ENCODE measurements around the gene PRR29. TPM values are rescaled to one million over a fixed set of nuclear protein-coding genes. Genes with fewer than 3 reads are reported as not detected.

The PRR29 gene
- total and polyA plus RNA-seq, 2 donors (not counting 3 experiments of a cell fraction or from before 2014, with no cell fraction given): 0.39 to 1.2 TPM

GRCh38 chr17:64022611-64023063 is 24.5 kb downstream of the PRR29 start:
- BruUV-seq (replicated peaks): no TSS peak
- peak; percentile 29 for TF ChIP-seq GATA2 (IDR thresholded peaks at IDR 0.05; ENCODE audit: insufficient read depth, insufficient read length, low read depth, low read length)
- no peak for TF ChIP-seq MAX (IDR thresholded peaks at IDR 0.05; ENCODE audit: insufficient read depth, insufficient read length)
- peaks cover 51% of the 10 kb centered on the region for H3K4me1 ChIP-seq (ENCODE audit: control insufficient read depth, extremely low read depth, insufficient read depth, low read length)
- CTCF ChIA-PET: interaction anchor here (1.0 to 15.1 kb wide), 7 partner anchors 13 to 111 kb away, joined by 3 to 802 read pairs (median 19); partner anchors contain the start of genes ERN1 and GH1
- FAIRE-seq (peak; percentile 70), DNase-seq (ENCODE audit: low read depth, low spot score) (peak; percentile 35)
- no peaks in the 10 kb centered on the region for H3K9me3 ChIP-seq (replicated peaks; ENCODE audit: control insufficient read depth, insufficient read depth, low read length)
- H2AFZ ChIP-seq (ENCODE audit: low read depth, low read length): no peak overlapping the region
- intact Hi-C loops (cut with micrococcal nuclease) (no loop called here), dilution Hi-C loops (cut with MboI; ENCODE audit: extremely low pct_ligation_motif_present, low sequenced_read_pairs) (no loop called here)
- H3K4me3 ChIP-seq (replicated peaks in 1 of 3; ENCODE audit: insufficient read depth in 1 of 3, low read depth in 1 of 3, low read length in 3 of 3): no peak overlapping the region
- H3K79me2 ChIP-seq (ENCODE audit: control insufficient read depth, insufficient read depth, low read length): peaks cover 24% of the 10 kb centered on the region
- POLR2A ChIA-PET: interaction anchor here (1.2 kb wide), 1 partner anchor 16 kb away, joined by 6 read pairs; no protein-coding TSS in a partner anchor
- H3K9me1 ChIP-seq (replicated peaks; ENCODE audit: control insufficient read depth, extremely low read depth, insufficient read depth, low read length): no peaks in the 10 kb centered on the region
- no peaks in the 10 kb centered on the region for H4K20me1 ChIP-seq (replicated peaks; ENCODE audit: control insufficient read depth, extremely low read depth, insufficient read depth, low read length)
- peak overlapping the region; percentile 16 for H3K27ac ChIP-seq (ENCODE audit: insufficient read depth, low read depth, low read length)
- no peak overlapping the region for H3K4me2 ChIP-seq (ENCODE audit: insufficient read depth, low read length)
- no peaks in the 10 kb centered on the region for H3K27me3 ChIP-seq (ENCODE audit: control insufficient read depth in 2 of 2, insufficient read depth in 2 of 2, low read length in 2 of 2)
- H3K9ac ChIP-seq (replicated peaks; ENCODE audit: extremely low read depth, insufficient read depth, low read length): no peak overlapping the region
- no peaks in the 10 kb centered on the region for H3K36me3 ChIP-seq (ENCODE audit: control insufficient read depth in 2 of 2, extremely low read depth in 1 of 2, insufficient read depth in 2 of 2, low read length in 2 of 2)

- no peaks in the 10 kb centered on the region for H3K9me1 ChIP-seq (replicated peaks; ENCODE audit: control insufficient read depth, extremely low read depth, insufficient read depth, low read length)
- BruUV-seq (replicated peaks): no TSS peak
- no peaks in the 10 kb centered on the region for H3K27me3 ChIP-seq (ENCODE audit: control insufficient read depth in 2 of 2, insufficient read depth in 2 of 2, low read length in 2 of 2)
- peak; percentile 87 for DNase-seq (ENCODE audit: low read depth, low spot score)
- peaks cover 14% of the 10 kb centered on the region for H3K79me2 ChIP-seq (ENCODE audit: control insufficient read depth, insufficient read depth, low read length)
- H3K36me3 ChIP-seq (ENCODE audit: control insufficient read depth in 2 of 2, extremely low read depth in 1 of 2, insufficient read depth in 2 of 2, low read length in 2 of 2): no peaks in the 10 kb centered on the region
- H3K4me1 ChIP-seq (ENCODE audit: control insufficient read depth, extremely low read depth, insufficient read depth, low read length): peaks cover 42% of the 10 kb centered on the region
- dilution Hi-C loops (cut with MboI; ENCODE audit: extremely low pct_ligation_motif_present, low sequenced_read_pairs) (no loop called here), intact Hi-C loops (cut with micrococcal nuclease) (loop anchor here (1.0 kb wide), 1 partner anchor 8 kb away; no protein-coding TSS in a partner anchor)
- no peaks in the 10 kb centered on the region for H4K20me1 ChIP-seq (replicated peaks; ENCODE audit: control insufficient read depth, extremely low read depth, insufficient read depth, low read length)
- CTCF ChIA-PET: interaction anchor here (0.8 to 15.1 kb wide), 9 partner anchors 7 to 120 kb away, joined by 3 to 802 read pairs (median 26); partner anchors contain the start of genes CSHL1, ERN1, GH1 and PRR29
- TF ChIP-seq MAX (IDR thresholded peaks at IDR 0.05; ENCODE audit: insufficient read depth, insufficient read length): no peak
- TF ChIP-seq CTCF (IDR thresholded peaks at IDR 0.05; ENCODE audit: extremely low read depth in 1 of 2, insufficient read depth in 1 of 2, low read depth in 1 of 2, low read length in 2 of 2): no peak
- TF ChIP-seq POLR2A (IDR thresholded peaks at IDR 0.05; ENCODE audit: low read depth, low read length): no peak
- peak; percentile 26 for TF ChIP-seq GATA2 (IDR thresholded peaks at IDR 0.05; ENCODE audit: insufficient read depth, insufficient read length, low read depth, low read length)
- no peak for TF ChIP-seq POLR2AphosphoS5 (IDR thresholded peaks at IDR 0.05; ENCODE audit: insufficient read depth, low read depth, low read length)
- TF ChIP-seq MYC (IDR thresholded peaks at IDR 0.05; ENCODE audit: low read depth, low read length): no peak
- no peak for TF ChIP-seq FOS (IDR thresholded peaks at IDR 0.05; ENCODE audit: borderline replicate concordance, insufficient read depth, low read length)
- peak; percentile 84 for TF ChIP-seq JUN (IDR thresholded peaks at IDR 0.05; ENCODE audit: borderline replicate concordance, insufficient read depth, insufficient read length, low read depth)
- H3K4me3 ChIP-seq (replicated peaks in 1 of 3; ENCODE audit: insufficient read depth in 1 of 3, low read depth in 1 of 3, low read length in 3 of 3): no peak overlapping the region
- peak; percentile 83 for FAIRE-seq
- peak overlapping the region; percentile 44 for H2AFZ ChIP-seq (ENCODE audit: low read depth, low read length)
- peak overlapping the region; percentile 70 for H3K27ac ChIP-seq (ENCODE audit: insufficient read depth, low read depth, low read length)
- H3K9me3 ChIP-seq (replicated peaks; ENCODE audit: control insufficient read depth, insufficient read depth, low read length): no peaks in the 10 kb centered on the region
- POLR2A ChIA-PET: interaction anchor here (1.0 kb wide), 1 partner anchor 24 kb away, joined by 6 read pairs; no protein-coding TSS in a partner anchor
- peak overlapping the region; percentile 4 for H3K4me2 ChIP-seq (ENCODE audit: insufficient read depth, low read length)
- H3K9ac ChIP-seq (replicated peaks; ENCODE audit: extremely low read depth, insufficient read depth, low read length): peak overlapping the region; percentile 45
These were observed 26.1 kb downstream of the PRR29 start for GRCh38 chr17:64024215-64024654.
